ENCODE measurements around the gene SPACA5. TPM values are rescaled to one million over a fixed set of nuclear protein-coding genes. Genes with fewer than 3 reads are reported as not detected.

Gene SPACA5
- total and polyA plus RNA-seq, 9 of the 15 experiments (the other 6 are each of a cell fraction or from before 2014, with no cell fraction given): not detected

- TF ChIP-seq ZNF407 (IDR thresholded peaks at IDR 0.05; ENCODE audit: low read depth) (no peak), HOXB6 (CRISPR knock-in tag; IDR thresholded peaks at IDR 0.05; ENCODE audit: borderline replicate concordance) (no peak), ZNF121 (CRISPR knock-in tag; conservative IDR thresholded peaks at IDR 0.05) (no peak), THRB (CRISPR knock-in tag; conservative IDR thresholded peaks at IDR 0.05) (no peak), DLX4 (CRISPR knock-in tag; IDR thresholded peaks at IDR 0.05) (no peak), ADNP (tag; IDR thresholded peaks at IDR 0.05) (no peak), ZFP36 (IDR thresholded peaks at IDR 0.05; ENCODE audit: low read depth, low read length, partially characterized antibody) (no peak), MLLT1 (IDR thresholded peaks at IDR 0.05) (no peak), SNIP1 (IDR thresholded peaks at IDR 0.05; ENCODE audit: low read depth) (no peak), ZNF347 (CRISPR knock-in tag; IDR thresholded peaks at IDR 0.05; ENCODE audit: low read depth) (no peak), ZZZ3 (IDR thresholded peaks at IDR 0.05) (no peak), ZNF282 (CRISPR knock-in tag; IDR thresholded peaks at IDR 0.05) (no peak)
Measured at GRCh38 chrX:47992095-47992380, 14.8 kb upstream of the SPACA5 start (continued).

Data from K562 (cell line).